Left cardiac atrium (tissue), 4 donors: ENCODE results near the gene LAMC3. TPM values are rescaled to one million over a fixed set of nuclear protein-coding genes. Genes with fewer than 3 reads are reported as not detected.

Experiments
- ATAC-seq, 2 donors: fragments of 200-7000 bp; cut with Tn5 transposase; one replicate each; pipeline ENCODE4 v1.9.1; 2020; ENCODE audit warnings: mild to moderate bottlenecking in 2 of 2, moderate library complexity in 2 of 2
- DNase-seq: peaks from one replicate; pipeline ENCODE4 v3.0.0-alpha.2; 2020
- intact Hi-C, 2 donors: fragments of 100-400 bp; cut with DNase I; formaldehyde crosslinking; loops; one replicate each; pipeline versions ENCODE4 v1.14.1 to v1.15.1; 2022 to 2023
- total RNA-seq, 2 donors: library from RNA; stranded (reverse); fragmentation: NEBNext Ultra II Directional; extraction: Animal tissue kit (Norgen Biotek cat#: 25700); gene quantifications; one replicate each; pipeline ENCODE4 v1.2.1, GENCODE V29; 2021
- donor health status: DM: no; HTN: yes; CAD: no.
- donor health status: DM: no; HTN: yes; CAD: no; lungs with severe emphysema.
- donor health status: DM: yes; HTN: yes; CAD: no.
- donor health status: Dilated cardiomyopathy.

The LAMC3 gene
- total RNA-seq, 2 donors from 2014 or later, result 0.29 to 1.1 TPM

DNA sequence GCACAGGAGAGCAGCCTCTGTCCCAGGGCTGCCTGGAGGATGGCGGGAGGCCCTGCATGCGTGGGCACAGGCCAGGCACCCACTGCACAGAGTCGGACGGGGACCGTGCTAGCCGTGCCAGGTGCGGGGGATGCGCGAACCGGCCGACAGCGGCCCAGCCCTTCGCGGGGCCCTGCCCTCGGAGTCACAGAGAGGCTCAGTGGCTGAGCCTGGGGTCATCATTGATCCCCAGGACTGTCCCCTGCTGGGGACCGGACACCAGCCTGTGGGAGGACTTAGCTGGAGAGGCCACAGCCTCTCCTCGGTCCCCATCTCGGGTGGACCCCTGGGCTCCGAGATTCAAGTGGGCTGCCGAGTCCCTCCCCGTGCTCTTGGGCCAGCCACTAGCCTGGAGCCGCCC lies 19.1 kb upstream of the LAMC3 start:
- ATAC-seq (no peak), DNase-seq (no peak)
- intact Hi-C loops, result loop anchor here in 1 of 2 donors (10.0 kb wide), 1 partner anchor 45 kb away; no protein-coding TSS in a partner anchor

GRCh38 chr9:130990306-130990977 lies 18.5 kb upstream of the LAMC3 start:
- intact Hi-C loops, result loop anchor here in 1 of 2 donors (10.0 kb wide), 1 partner anchor 46 kb away; no protein-coding TSS in a partner anchor
- no peak for DNase-seq
- ATAC-seq, result no peak

- intact Hi-C loops, result loop anchor here in 1 of 2 donors (10.0 kb wide), 1 partner anchor 46 kb away; no protein-coding TSS in a partner anchor
- no peak for DNase-seq
- no peak for ATAC-seq
Measured at GRCh38 chr9:130990978-130991777, 17.8 kb upstream of the LAMC3 start.

DNA sequence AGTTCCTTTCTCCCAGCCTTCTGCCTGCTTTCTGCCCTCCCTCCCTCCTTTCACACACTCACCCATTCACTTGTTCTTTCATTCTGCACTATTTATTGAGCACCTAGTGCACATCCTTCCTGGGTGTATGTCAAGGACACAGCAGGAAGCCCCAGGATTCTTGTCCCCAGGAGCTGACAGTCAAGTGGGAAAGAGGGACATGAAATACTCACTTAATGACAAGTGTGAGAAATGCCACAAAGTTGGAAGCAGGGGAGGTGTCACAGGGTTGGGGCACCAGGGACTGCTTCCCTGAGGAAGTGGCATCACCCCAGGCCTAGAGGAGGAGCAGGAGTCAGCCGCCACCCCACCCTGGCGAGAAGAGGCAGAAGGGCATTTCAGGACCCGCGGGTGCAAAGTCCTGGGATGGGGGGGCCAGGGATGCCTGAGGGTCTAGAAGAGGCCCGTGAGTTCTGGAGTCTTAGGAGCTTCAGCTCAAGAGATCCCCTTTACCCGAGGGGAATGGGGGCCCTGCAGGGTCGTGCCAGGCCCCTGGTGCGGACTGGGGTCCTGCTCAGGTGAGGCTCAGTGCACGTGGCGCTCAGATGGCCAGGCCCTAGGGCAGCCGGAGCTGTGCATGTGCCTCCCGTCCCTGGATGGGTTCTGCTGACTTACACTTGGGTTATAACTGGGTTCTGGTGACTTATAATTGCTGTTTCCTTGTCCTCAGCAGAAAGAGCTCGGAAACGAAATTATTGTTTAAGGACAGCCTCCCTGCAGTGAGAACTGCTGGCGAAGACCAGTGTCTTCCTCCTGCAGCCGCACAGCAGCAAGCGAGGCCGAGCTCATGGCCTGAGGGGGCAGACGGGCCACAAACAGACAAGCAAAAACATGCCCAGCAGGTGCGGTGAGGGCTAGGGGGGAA lies 16.9 kb upstream of the LAMC3 start:
- DNase-seq (no peak), ATAC-seq (no peak)
- intact Hi-C loops, result loop anchor here in 1 of 2 donors (10.0 kb wide), 1 partner anchor 47 kb away; no protein-coding TSS in a partner anchor

GRCh38 chr9:130992682-130993032 lies 16.3 kb upstream of the LAMC3 start:
- DNase-seq (no peak), ATAC-seq (no peak)
- intact Hi-C loops, result loop anchor here in 1 of 2 donors (10.0 kb wide), 1 partner anchor 48 kb away; no protein-coding TSS in a partner anchor

DNA sequence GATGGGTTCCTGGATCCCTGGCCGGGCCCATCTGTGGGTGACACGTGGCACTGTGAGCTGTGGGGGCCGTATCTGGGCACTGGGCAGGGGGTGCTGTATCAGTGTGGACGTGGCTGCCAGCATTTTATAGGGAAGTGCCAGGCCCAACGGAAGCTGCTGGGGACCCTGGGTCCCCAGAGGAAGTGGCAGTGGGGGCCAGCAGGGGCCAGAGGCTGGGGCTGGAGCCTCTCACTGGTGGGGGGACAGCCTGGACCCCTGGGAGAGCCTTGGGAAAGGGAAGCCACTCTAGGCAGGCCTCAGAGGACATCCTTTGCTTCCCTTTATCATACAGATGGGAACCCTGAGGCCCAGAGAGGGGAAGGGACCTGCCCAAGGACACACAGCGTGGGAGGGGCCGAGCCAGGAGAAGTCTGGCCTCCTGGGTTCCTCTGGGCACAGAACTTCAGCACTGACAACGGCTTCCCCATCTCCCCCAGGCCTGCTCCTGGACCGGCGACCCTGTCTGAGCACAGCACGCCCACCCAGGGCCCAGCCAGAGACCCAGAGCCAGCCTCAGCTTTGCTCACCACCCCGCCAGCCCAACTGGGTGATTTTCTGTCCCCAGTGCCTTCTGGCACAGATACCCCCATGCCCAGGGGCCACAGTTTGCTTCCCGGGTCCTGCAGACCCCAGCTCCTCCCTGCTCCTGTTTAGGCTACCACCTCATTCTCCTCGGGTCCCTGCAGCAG lies 15.5 kb upstream of the LAMC3 start:
- intact Hi-C loops, result loop anchor here in 1 of 2 donors (10.0 kb wide), 1 partner anchor 49 kb away; no protein-coding TSS in a partner anchor
- no peak for ATAC-seq

DNA sequence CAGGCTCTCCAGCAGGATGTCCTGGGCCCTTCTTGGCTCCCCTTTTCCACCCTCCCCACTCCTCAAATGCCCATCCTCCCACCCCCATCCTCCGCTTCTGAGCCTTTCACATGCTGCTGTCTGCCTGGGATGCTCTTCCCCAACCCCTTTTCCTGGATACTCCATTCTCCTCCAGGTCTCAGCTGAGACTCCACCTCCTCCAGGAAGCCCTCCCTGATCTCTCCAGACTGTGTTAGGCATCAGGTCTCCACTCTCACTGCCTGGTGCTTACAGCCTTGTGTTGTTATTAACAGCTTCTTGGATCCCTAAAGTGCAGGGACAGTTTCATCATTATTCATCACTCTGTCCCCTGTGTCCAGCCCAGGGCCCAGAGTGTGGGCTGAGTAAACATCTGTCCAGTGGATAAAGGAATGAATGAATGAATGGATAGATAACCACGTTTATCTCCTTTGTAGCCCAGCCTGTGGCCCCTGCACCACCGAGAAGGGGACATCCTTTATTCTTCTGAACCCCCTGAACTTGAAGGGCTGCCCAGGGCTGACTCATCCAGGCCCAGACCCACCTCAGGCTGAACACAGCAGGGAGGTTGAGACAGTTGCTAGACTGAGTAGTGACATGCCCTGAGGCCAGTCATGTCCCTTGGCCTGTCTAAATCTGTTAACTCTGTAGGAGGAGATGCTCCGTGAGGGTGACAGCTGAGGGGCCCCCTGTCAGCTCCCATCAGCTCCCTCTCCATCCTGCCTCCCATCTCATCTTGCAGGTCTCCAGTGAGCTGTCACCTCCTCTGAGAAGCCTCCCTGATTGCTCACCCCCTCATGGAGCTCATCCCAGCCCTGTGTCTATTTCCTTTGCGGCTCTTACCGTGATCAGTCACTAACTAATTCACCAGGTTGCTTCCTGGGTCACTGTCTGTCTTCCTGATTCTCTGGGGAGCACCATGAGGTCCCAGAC lies 14.6 kb upstream of the LAMC3 start:
- DNase-seq (no peak), ATAC-seq (no peak)
- intact Hi-C loops, result loop anchor here in 1 of 2 donors (10.0 kb wide), 1 partner anchor 50 kb away; no protein-coding TSS in a partner anchor

More for the DNA sequence above, 15.5 kb upstream of the LAMC3 start:
- no peak for DNase-seq

DNA sequence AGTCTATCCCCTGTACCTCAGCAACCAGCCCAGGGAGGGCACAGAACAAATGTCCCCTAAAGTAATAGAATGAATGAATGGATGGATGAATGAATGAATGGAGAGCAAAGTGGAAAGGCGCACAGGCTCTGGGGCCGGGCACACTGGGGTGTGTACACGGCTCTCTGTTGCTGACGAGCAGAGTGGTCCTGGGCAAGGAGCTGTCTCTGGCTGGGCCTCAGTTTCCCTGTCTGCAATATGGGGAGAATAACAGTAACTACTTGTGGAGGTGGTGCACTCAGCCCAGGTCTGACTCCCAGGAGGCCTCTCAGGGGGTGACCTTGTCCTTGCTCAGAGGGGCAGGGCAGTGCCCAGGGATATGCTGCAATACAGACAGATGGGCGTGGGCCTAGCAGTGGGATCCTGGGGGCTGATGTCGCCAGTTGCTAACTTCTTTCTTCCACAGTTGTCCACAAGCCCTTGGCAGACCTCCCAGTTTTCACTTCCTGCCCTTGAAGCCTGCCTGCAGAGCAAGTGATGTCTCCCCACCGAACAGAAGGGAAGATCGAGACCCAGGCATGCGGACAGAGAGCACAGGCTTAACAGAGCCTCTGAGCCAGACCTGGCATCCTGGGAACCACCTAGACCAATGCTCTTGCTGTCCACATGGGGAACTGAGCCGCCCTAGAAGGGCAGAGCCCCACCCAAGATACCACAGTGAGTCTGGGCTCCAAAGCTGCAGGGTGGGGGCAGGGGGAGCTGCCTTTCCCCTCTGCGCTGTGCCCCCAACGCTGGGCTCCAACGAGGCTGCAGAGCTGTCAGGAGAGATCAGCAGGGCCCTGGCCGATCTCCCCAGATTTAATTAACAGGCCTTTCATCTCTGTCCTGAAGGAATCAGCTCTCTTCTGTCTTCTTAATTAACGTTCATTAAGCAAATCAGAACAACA lies 13.6 kb upstream of the LAMC3 start:
- intact Hi-C loops, result loop anchor here in 1 of 2 donors (10.0 kb wide), 1 partner anchor 51 kb away; no protein-coding TSS in a partner anchor
- DNase-seq (no peak), ATAC-seq (peak in 1 of 2 donors; percentile 11)

DNA sequence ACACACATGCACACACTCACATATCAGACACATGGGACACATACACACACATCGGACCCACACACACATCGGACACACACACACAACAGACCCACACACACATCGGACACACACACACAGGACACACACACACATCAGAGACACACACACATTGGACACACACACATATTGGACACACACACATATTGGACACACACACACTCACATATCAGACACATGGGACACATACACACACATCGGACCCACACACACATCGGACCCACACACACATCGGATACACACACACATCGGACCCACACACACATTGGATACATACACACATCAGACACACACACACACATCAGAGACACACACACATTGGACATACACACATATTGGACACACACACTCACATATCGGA lies 12.8 kb upstream of the LAMC3 start:
- no peak for DNase-seq
- ATAC-seq, result no peak
- intact Hi-C loops, result loop anchor here in 1 of 2 donors (10.0 kb wide), 1 partner anchor 51 kb away; no protein-coding TSS in a partner anchor

GRCh38 chr9:130996676-130997394 lies 12.1 kb upstream of the LAMC3 start:
- ATAC-seq (no peak), DNase-seq (no peak)
- intact Hi-C loops, result loop anchor here in 1 of 2 donors (10.0 kb wide), 1 partner anchor 52 kb away; no protein-coding TSS in a partner anchor

DNA sequence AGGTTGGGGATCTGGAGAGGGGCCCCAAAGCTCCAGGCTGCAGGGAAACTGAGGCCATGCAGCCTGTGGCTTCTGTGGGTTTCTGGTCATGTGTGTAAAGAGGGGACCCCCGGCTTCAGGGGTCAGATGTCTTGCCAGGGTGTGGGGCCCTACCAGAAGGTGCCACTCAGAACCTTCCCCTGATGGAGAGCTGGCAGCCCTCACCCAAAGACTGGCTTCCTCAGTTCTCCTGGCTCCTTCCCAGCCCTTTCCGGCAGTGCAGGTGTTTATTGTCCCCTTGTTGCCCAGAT lies 11.6 kb upstream of the LAMC3 start:
- intact Hi-C loops, result loop anchor here in 1 of 2 donors (10.0 kb wide), 1 partner anchor 53 kb away; no protein-coding TSS in a partner anchor
- DNase-seq, result no peak
- no peak for ATAC-seq

DNA sequence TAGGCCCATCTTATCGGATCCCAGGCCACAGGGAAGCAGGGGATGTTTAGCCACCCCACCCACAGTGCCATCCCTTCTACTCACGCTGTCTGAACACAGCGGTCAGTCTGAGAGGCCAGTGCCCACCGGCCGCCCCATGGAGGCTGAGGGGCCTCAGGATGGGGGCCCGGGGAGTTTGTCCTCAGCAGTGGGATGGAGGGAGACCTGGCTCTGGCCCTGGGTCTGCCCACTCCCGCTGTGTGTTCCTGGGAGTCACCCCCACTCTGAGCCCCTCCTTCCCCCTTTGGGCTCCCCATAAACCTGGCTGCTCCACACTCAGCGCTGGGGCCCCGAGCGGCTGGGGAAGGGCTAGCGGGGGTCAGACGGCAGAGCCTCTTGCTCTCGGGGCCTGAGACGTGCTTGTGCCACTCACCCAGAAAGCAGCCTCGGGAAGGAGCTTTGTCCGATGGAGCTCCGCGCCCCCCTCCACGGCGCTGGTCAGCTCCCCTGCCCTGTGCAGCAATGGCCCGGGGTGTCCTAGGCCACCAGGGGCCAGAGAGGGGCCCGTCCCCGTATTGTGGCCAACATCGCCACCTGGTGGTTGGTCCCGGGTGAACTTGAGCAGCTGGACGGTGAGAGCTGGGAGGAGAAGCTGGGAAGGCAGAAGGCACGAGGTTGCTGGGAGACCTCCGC lies 10.9 kb upstream of the LAMC3 start:
- DNase-seq (peak; percentile 74), ATAC-seq (peak; percentile 89 to 90)
- intact Hi-C loops, result loop anchor here in 1 of 2 donors (2.0 to 10.0 kb wide), 3 partner anchors 53 to 297 kb away; no protein-coding TSS in a partner anchor

DNA sequence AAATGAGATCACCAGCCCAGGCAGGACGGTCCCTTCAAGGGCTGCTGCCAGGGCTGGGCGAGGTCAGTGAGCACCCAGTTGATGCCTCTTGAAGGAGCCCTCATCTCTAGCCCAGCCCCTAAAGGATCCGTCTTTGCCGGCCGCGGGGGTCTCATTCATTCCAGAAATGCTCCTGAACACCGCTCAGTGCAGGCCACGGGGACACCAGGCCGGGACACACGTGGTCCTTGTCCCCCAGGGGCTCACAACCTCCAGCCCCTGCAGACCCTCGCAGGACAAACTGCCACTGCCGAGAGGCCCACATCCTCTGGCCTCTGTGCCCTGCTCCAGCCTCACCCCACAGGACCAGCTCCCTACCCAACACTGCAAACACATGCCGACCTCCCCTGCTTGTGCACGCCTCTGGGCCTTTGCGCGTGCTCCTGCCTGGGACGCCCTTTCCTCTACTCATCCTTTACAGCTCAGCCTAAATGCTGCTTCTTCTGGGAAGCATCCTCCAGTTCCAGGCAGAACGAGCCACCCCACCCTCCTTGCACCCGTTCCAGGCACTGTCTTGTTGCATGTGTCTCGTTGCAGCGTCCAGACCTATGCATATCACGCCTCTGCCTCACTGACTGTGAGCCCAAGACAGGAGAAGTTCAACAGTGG lies 10.3 kb upstream of the LAMC3 start:
- no peak for DNase-seq
- intact Hi-C loops, result loop anchor here in 1 of 2 donors (2.0 to 10.0 kb wide), 3 partner anchors 54 to 298 kb away; no protein-coding TSS in a partner anchor
- ATAC-seq, result peak in 1 of 2 donors; percentile 8

DNA sequence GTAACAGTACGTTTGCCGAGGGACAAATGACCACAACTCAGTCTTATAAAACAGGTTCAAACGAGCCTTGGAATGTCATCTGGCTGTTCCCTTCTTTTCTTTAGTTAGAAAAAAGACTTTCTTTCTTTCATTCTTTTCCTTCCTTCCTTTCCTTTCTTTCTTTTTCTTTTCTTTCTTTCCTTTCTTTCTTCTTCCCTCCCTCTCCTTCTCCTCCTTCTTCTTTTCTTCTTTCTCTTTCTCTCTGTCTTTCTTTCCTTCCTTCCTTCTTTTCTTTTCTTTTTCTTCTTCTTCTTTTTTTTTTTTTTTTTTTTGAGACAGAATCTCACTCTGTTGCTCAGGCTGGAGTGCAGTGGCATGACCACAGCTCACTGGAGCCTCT lies 9.7 kb upstream of the LAMC3 start:
- intact Hi-C loops, result loop anchor here in 1 of 2 donors (2.0 to 10.0 kb wide), 3 partner anchors 54 to 298 kb away; no protein-coding TSS in a partner anchor
- ATAC-seq (no peak), DNase-seq (no peak)
